ENCODE results near the gene ING5. TPM values are rescaled to one million over a fixed set of nuclear protein-coding genes. Genes with fewer than 3 reads are reported as not detected.
A peak's percentile ranks its signal among the peaks of the same experiment; 100 is the strongest.

ING5 gene
- total RNA-seq, 2 experiments from 2014 or later: 37.7 to 41.3 TPM

DNA sequence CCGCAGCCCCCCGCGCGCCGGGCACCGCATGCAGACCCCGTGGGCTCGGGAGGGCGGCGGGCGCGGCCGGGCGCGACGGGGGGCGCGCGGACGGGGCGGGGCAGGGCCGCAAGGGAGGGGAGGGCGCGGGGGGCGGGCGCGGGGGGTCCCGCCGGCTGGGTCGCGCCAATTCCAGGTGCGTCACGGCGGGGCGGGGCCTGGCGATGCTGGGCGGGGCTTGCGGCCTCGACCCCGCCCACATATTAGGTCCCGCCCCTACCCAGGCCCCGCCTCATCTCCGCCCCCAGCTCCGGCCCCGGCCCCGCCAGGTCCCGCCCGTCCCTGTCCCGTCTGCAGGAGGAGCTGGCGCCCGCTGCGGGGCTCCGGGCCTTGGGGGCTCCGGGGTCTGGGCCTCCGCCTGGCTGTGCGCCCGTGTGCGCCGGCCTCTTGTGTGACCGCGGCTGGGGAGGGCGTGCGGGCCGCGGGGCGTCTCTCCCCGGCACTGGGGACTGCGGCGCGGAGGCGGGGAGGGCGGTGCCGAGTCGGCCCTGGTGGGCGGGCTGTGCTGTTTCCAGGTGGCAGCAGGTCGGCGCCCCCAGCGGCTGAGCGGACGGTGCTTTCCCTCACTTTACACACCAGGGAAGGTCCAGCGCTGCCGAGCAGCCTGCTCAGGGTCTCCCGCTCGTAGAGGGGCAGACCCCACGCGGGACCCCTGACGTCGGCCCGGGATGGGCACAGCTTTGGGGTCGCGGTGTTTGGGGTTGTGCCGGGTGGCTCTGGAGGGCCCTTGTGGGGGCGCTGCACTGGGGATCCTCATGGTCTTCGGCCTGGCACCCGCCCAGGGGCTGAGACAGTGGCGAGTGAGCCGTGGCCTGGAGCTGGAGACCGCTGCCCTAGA lies 554 bp downstream of the ING5 start:
- no peaks in the 10 kb centered on the region for H3K27me3 Mint-ChIP-seq
- TF ChIP-seq, protein P1, sequence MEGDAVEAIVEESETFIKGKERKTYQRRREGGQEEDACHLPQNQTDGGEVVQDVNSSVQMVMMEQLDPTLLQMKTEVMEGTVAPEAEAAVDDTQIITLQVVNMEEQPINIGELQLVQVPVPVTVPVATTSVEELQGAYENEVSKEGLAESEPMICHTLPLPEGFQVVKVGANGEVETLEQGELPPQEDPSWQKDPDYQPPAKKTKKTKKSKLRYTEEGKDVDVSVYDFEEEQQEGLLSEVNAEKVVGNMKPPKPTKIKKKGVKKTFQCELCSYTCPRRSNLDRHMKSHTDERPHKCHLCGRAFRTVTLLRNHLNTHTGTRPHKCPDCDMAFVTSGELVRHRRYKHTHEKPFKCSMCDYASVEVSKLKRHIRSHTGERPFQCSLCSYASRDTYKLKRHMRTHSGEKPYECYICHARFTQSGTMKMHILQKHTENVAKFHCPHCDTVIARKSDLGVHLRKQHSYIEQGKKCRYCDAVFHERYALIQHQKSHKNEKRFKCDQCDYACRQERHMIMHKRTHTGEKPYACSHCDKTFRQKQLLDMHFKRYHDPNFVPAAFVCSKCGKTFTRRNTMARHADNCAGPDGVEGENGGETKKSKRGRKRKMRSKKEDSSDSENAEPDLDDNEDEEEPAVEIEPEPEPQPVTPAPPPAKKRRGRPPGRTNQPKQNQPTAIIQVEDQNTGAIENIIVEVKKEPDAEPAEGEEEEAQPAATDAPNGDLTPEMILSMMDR (IDR thresholded peaks at IDR 0.05): peak; percentile 80
- intact Hi-C loops (cut with micrococcal nuclease): no loop called here
- H3K36me3 Mint-ChIP-seq (ENCODE audit: low read depth): peaks cover 40% of the 10 kb centered on the region
- POLR2A ChIA-PET: interaction anchor here (0.7 to 8.2 kb wide), 13 partner anchors 10 to 387 kb away, joined by 3 to 77 read pairs (median 5); partner anchors contain the start of genes D2HGDH, DTYMK, HDLBP and SEPTIN2
- H3K4me3 Mint-ChIP-seq: peak overlapping the region; percentile 76
- DNase-seq: peak; percentile 95
- H3K4me1 Mint-ChIP-seq (ENCODE audit: low read depth): peaks cover 35% of the 10 kb centered on the region
- H3K9me3 Mint-ChIP-seq: peaks cover 6% of the 10 kb centered on the region
- H3K27ac Mint-ChIP-seq: peak overlapping the region; percentile 75
- CTCF ChIA-PET: interaction anchor here (0.7 to 3.2 kb wide), 13 partner anchors 10 to 179 kb away, joined by 3 to 19 read pairs (median 5); partner anchors contain the start of genes D2HGDH and DTYMK
- peak; percentile 81 for ATAC-seq

DNA sequence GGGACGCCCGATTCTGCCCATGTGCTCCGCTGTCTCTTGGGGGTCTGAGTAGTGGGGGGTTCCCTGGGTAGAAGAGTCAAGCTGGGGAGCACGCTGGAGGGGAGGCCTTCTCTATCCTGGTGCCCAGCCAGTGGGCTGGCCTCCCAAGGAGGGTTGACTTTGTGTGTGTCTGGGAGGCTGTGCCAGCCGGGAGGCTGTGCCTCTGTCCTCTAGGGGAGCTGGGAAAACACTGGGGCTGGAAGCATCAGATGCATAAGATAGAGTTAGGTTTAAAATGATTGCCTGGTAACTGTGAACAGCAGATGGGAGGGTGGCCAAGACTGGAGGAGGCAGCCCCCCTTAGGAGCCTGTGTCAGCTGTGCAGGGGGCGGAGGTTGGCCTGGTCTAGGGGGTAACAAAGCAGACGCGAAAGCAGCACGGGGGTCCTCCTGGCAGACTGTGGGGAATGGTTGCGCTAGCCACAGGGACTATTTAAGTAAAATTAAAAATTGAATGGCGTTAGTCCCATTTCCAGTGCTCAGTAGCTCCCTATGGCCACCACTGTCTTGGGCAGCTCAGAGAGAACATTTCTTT lies 1.3 kb downstream of the ING5 start:
- TF ChIP-seq, protein P1 (IDR thresholded peaks at IDR 0.05): no peak

DNA sequence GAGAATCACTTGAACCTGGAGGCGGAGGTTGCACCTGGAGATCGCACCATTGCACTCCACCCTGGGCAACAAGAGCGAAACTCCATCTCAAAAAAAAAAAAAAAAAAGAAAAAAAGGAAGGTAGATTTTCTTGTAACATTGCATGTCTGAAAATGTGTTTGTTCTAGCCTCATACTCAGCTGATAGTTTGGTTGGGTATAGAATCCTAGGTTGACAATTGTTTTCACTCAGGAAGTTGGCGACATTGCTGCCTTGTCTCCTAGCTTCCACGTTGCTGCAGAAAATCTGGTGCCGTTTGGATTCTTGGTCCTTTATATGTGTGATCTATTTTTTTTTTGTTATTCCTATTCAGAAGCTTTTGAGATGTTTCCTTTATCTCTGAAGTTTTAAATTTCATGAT lies 4.7 kb downstream of the ING5 start:
- ChIA-PET CTCF (interaction anchor here (0.8 to 1.8 kb wide), 2 partner anchors 162 to 172 kb away, joined by 3 to 4 read pairs; no protein-coding TSS in a partner anchor), POLR2A (interaction anchor here (1.9 kb wide), 1 partner anchor 19 kb away, joined by 5 read pairs; no protein-coding TSS in a partner anchor)
- Mint-ChIP-seq H3K27ac (no peak overlapping the region), H3K4me3 (no peak overlapping the region), H3K27me3 (no peaks in the 10 kb centered on the region), H3K4me1 (ENCODE audit: low read depth) (peaks cover 19% of the 10 kb centered on the region), H3K36me3 (ENCODE audit: low read depth) (peaks cover 54% of the 10 kb centered on the region), H3K9me3 (peaks cover 6% of the 10 kb centered on the region)
- intact Hi-C loops (cut with micrococcal nuclease): no loop called here
- no peak for ATAC-seq
- TF ChIP-seq, protein P1 (IDR thresholded peaks at IDR 0.05): no peak
- DNase-seq: no peak

More for the DNA sequence above, 1.3 kb downstream of the ING5 start:
- ChIA-PET CTCF (interaction anchor here (0.8 to 3.2 kb wide), 10 partner anchors 9 to 178 kb away, joined by 3 to 19 read pairs (median 5); partner anchors contain the start of genes D2HGDH and DTYMK), POLR2A (interaction anchor here (0.7 to 8.2 kb wide), 7 partner anchors 11 to 176 kb away, joined by 3 to 77 read pairs (median 9); partner anchors contain the start of genes D2HGDH and DTYMK)
- Mint-ChIP-seq H3K9me3 (peaks cover 6% of the 10 kb centered on the region), H3K36me3 (ENCODE audit: low read depth) (peaks cover 45% of the 10 kb centered on the region), H3K4me1 (ENCODE audit: low read depth) (peaks cover 34% of the 10 kb centered on the region), H3K27me3 (no peaks in the 10 kb centered on the region), H3K4me3 (peak overlapping the region; percentile 76), H3K27ac (peak overlapping the region; percentile 75)
- no peak for DNase-seq
- ATAC-seq: no peak
- intact Hi-C loops (cut with micrococcal nuclease): no loop called here

DNA sequence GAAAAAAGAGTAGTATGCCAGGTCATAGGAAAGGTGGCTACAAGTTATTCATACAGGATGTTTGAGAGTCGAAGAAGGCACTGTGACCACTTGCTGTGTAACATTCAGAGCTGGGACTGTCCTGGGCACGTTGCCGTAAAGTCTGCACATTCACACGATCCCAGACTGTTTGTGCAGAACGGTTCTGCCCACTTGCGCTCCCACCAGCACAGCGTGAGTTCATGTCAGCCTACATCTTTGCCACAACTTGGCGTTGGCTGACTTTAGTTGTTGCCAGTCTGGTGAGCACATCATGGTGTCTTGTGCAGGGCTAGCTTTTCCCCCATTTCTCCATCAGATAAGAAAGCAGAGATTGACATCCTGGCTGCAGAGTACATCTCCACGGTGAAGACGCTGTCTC lies 7.0 kb downstream of the ING5 start:
- no peak for DNase-seq
- TF ChIP-seq, protein P1 (IDR thresholded peaks at IDR 0.05): no peak
- Mint-ChIP-seq H3K27me3 (no peaks in the 10 kb centered on the region), H3K4me1 (ENCODE audit: low read depth) (peaks cover 8% of the 10 kb centered on the region), H3K36me3 (ENCODE audit: low read depth) (peaks cover 66% of the 10 kb centered on the region), H3K9me3 (peaks cover 6% of the 10 kb centered on the region), H3K4me3 (no peak overlapping the region), H3K27ac (no peak overlapping the region)
- intact Hi-C loops (cut with micrococcal nuclease): no loop called here
- POLR2A ChIA-PET: interaction anchor here (1.4 kb wide), 1 partner anchor 20 kb away, joined by 3 read pairs; no protein-coding TSS in a partner anchor
- CTCF ChIA-PET: interaction anchor here (1.6 kb wide), 1 partner anchor 169 kb away, joined by 5 read pairs; no protein-coding TSS in a partner anchor
- ATAC-seq: no peak

Measured in activated CD8-positive, alpha-beta T cell treated with anti-CD3 and anti-CD28 coated beads for 36 hours (primary cell).